Measurements from ENCODE around the gene HEXIM1. TPM values are rescaled to one million over a fixed set of nuclear protein-coding genes. Genes with fewer than 3 reads are reported as not detected.
A peak's percentile ranks its signal among the peaks of the same experiment; 100 is the strongest.

The HEXIM1 gene
- total RNA-seq (ENCODE audit: unreplicated experiment) = 22.6 TPM
- long read RNA-seq, partial matches to known transcripts = 0 of 2 reads
- long read RNA-seq, other reads (novel, unspliced or antisense) = 0 of 2 reads

GRCh38 chr17:45148183-45149036 is at the start of gene HEXIM1:
Gene HEXIM1, plus strand, starts transcription at chr17:45148475. Its CDS starts 716 bp downstream, at chr17:45149191.
- Mint-ChIP-seq H3K9me3 (ENCODE audit: unreplicated experiment) (no peaks in the 10 kb centered on the region), H3K27ac (ENCODE audit: unreplicated experiment) (peak within 1 kb of the TSS; percentile 100), H3K36me3 (ENCODE audit: low read depth, unreplicated experiment) (peaks cover 3% of the 10 kb centered on the region), H3K4me3 (ENCODE audit: unreplicated experiment) (peak within 1 kb of the TSS; percentile 99), H3K4me1 (ENCODE audit: unreplicated experiment) (peaks cover 26% of the 10 kb centered on the region), H3K27me3 (ENCODE audit: unreplicated experiment) (peaks cover 20% of the 10 kb centered on the region)
- peak; percentile 97 for DNase-seq (ENCODE audit: low spot score)
- TF ChIP-seq CTCF (IDR thresholded peaks at IDR 0.05; ENCODE audit: unreplicated experiment) = no peak

GRCh38 chr17:45098869-45099616 is 49.2 kb upstream of the HEXIM1 start:
- Mint-ChIP-seq H3K9me3 (ENCODE audit: unreplicated experiment) (no peaks in the 10 kb centered on the region), H3K27me3 (ENCODE audit: unreplicated experiment) (peaks cover 14% of the 10 kb centered on the region), H3K4me3 (ENCODE audit: unreplicated experiment) (peak overlapping the region; percentile 27), H3K27ac (ENCODE audit: unreplicated experiment) (no peak overlapping the region), H3K36me3 (ENCODE audit: low read depth, unreplicated experiment) (peaks cover 56% of the 10 kb centered on the region), H3K4me1 (ENCODE audit: unreplicated experiment) (no peaks in the 10 kb centered on the region)
- TF ChIP-seq CTCF (IDR thresholded peaks at IDR 0.05; ENCODE audit: unreplicated experiment) = peak; percentile 13
- DNase-seq (ENCODE audit: low spot score) = peak; percentile 94

- TF ChIP-seq CTCF (IDR thresholded peaks at IDR 0.05; ENCODE audit: unreplicated experiment) = no peak
- DNase-seq (ENCODE audit: low spot score) = no peak
- peaks cover 11% of the 10 kb centered on the region for H3K27me3 Mint-ChIP-seq (ENCODE audit: unreplicated experiment)
- H3K4me1 Mint-ChIP-seq (ENCODE audit: unreplicated experiment) = no peaks in the 10 kb centered on the region
- no peak overlapping the region for H3K4me3 Mint-ChIP-seq (ENCODE audit: unreplicated experiment)
- no peaks in the 10 kb centered on the region for H3K9me3 Mint-ChIP-seq (ENCODE audit: unreplicated experiment)
- peaks cover 51% of the 10 kb centered on the region for H3K36me3 Mint-ChIP-seq (ENCODE audit: low read depth, unreplicated experiment)
- peak overlapping the region; percentile 13 for H3K27ac Mint-ChIP-seq (ENCODE audit: unreplicated experiment)
These were observed 46.8 kb upstream of the HEXIM1 start for GRCh38 chr17:45101546-45101882.

GRCh38 chr17:45101883-45102811 is 46.1 kb upstream of the HEXIM1 start:
- Mint-ChIP-seq H3K36me3 (ENCODE audit: low read depth, unreplicated experiment) (peaks cover 48% of the 10 kb centered on the region), H3K27me3 (ENCODE audit: unreplicated experiment) (peaks cover 10% of the 10 kb centered on the region), H3K4me1 (ENCODE audit: unreplicated experiment) (no peaks in the 10 kb centered on the region), H3K4me3 (ENCODE audit: unreplicated experiment) (peak overlapping the region; percentile 4), H3K9me3 (ENCODE audit: unreplicated experiment) (no peaks in the 10 kb centered on the region), H3K27ac (ENCODE audit: unreplicated experiment) (peak overlapping the region; percentile 13)
- no peak for DNase-seq (ENCODE audit: low spot score)
- TF ChIP-seq CTCF (IDR thresholded peaks at IDR 0.05; ENCODE audit: unreplicated experiment) = no peak

Measured in endothelial cell (in vitro differentiated cells).